Mesodermal cell (in vitro differentiated cells): ENCODE data around the gene KCNK16.
"Not testable (repeated sequence)": the region's sequence is repeated elsewhere in the genome, so short reads cannot be mapped to it uniquely, and the experiment has no call there.

Experiments
- H3K27ac ChIP-seq: 2 replicates; pipeline ENCODE4 v1.7.0; 2013; ENCODE audit warnings: mild to moderate bottlenecking, low read depth, low read length, moderate library complexity; ENCODE audit not compliant: severe bottlenecking
- H3K36me3 ChIP-seq: 2 replicates; pipeline ENCODE4 v1.7.1; 2013; ENCODE audit warnings: mild to moderate bottlenecking, low read length, moderate library complexity; ENCODE audit not compliant: control insufficient read depth, insufficient read depth
- H3K4me1 ChIP-seq: one replicate; pipeline ENCODE4 v1.7.1; 2013; ENCODE audit warnings: mild to moderate bottlenecking, low read length; ENCODE audit not compliant: insufficient read depth, control insufficient read depth, poor library complexity, severe bottlenecking
- H3K4me3 ChIP-seq: 2 replicates; pipeline ENCODE4 v1.7.0; 2013; ENCODE audit warnings: low read length, control low read depth, mild to moderate bottlenecking; ENCODE audit not compliant: insufficient read depth, poor library complexity, severe bottlenecking; ENCODE audit errors: extremely low read depth
- H3K9me3 ChIP-seq: 2 replicates; pipeline ENCODE4 v1.7.1; 2013; ENCODE audit warnings: mild to moderate bottlenecking, low read length, moderate library complexity; ENCODE audit not compliant: control insufficient read depth
- WGBS, 2 experiments: methylation state at CpG; one replicate each; pipeline ENCODE4 v1.1.5; 2013; ENCODE audit warnings: missing lambda C conversion rate in 2 of 2; ENCODE audit not compliant: insufficient coverage in 2 of 2; 5-methylcytosine and 5-hydroxymethylcytosine counted together

KCNK16 gene

GRCh38 chr6:39294133-39294532, 28.4 kb downstream of the KCNK16 start:
- no peak overlapping the region for H3K4me3 ChIP-seq
- H3K27ac ChIP-seq = no peak overlapping the region
- no peaks in the 10 kb centered on the region for H3K36me3 ChIP-seq
- WGBS, 2 experiments = 82 to 90% methylated on average over 2 to 5 of the region's 5 CpGs
- no peaks in the 10 kb centered on the region for H3K9me3 ChIP-seq
- H3K4me1 ChIP-seq = peaks cover 5% of the 10 kb centered on the region

- Histone ChIP-seq H3K9me3 (no peaks in the 10 kb centered on the region), H3K4me1 (peaks cover 5% of the 10 kb centered on the region), H3K4me3 (no peak overlapping the region), H3K36me3 (no peaks in the 10 kb centered on the region), H3K27ac (no peak overlapping the region)
- WGBS, 2 experiments = 92 to 94% methylated on average over 2 to 4 of the region's 6 CpGs
These were observed 29.9 kb downstream of the KCNK16 start for GRCh38 chr6:39292637-39293036.

DNA sequence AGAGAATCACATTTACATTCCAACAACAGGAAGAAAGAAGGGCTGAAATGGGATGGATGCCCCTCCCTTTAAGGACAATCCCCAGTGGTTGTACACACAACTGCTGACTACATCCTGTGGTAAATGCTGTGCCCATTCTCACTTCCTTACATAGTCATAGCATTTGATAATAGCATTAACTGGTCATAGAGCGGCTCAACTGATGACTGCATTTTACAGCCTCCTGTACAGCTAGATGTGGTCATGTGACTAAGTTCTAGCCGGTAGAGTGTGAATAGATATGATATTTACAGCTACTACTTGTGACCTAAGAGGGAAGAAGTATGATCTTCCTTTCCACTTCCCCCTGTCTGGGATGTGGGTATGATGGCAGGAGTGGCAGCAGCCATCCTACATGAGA, 33.0 kb downstream of the KCNK16 start:
- H3K27ac ChIP-seq = no peak overlapping the region
- no peaks in the 10 kb centered on the region for H3K4me1 ChIP-seq
- no peaks in the 10 kb centered on the region for H3K9me3 ChIP-seq
- 100% methylated on average over 1 of the region's 2 CpGs; no CpG with 5 or more reads in 1 of the 2 experiments for WGBS, 2 experiments
- no peak overlapping the region for H3K4me3 ChIP-seq
- no peaks in the 10 kb centered on the region for H3K36me3 ChIP-seq

- Histone ChIP-seq H3K27ac (no peak overlapping the region), H3K4me1 (no peaks in the 10 kb centered on the region), H3K9me3 (no peaks in the 10 kb centered on the region), H3K4me3 (no peak overlapping the region), H3K36me3 (no peaks in the 10 kb centered on the region)
- WGBS, 2 experiments = 96% methylated on average over 3 of the region's 3 CpGs
These were observed 34.9 kb downstream of the KCNK16 start for GRCh38 chr6:39287601-39288000.

GRCh38 chr6:39286596-39286995, 35.9 kb downstream of the KCNK16 start:
- 67 to 80% methylated on average over 2 to 3 of the region's 10 CpGs for WGBS, 2 experiments
- not testable (repeated sequence) for H3K27ac ChIP-seq, H3K36me3 ChIP-seq, H3K4me3 ChIP-seq, H3K4me1 ChIP-seq, H3K9me3 ChIP-seq

DNA sequence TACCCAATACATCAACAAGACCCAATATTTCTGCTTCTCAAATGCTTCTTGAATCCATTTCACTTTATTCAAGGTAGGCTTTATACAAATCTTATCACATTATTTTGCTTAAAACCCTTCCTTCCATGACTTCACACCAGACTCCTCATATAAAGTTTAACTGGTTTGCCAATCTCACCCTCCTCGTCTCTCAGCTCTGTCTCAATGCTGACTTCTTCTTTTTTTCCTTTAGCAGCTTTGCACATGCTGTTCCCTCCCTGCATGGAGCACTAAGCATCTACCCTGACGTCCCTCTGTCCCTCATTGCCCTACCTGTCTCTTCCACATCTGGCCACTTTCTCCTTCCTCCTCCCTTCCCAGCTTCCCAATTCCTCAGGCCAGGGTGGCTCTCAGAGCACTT, 39.7 kb downstream of the KCNK16 start:
- WGBS, 2 experiments = 51 to 67% methylated on average over 2 of the region's 2 CpGs
- H3K4me3 ChIP-seq = no peak overlapping the region
- H3K36me3 ChIP-seq = no peaks in the 10 kb centered on the region
- H3K9me3 ChIP-seq = no peaks in the 10 kb centered on the region
- no peaks in the 10 kb centered on the region for H3K4me1 ChIP-seq
- H3K27ac ChIP-seq = no peak overlapping the region

- no peak overlapping the region for H3K4me3 ChIP-seq
- H3K36me3 ChIP-seq = no peaks in the 10 kb centered on the region
- H3K4me1 ChIP-seq = no peaks in the 10 kb centered on the region
- no peaks in the 10 kb centered on the region for H3K9me3 ChIP-seq
- no peak overlapping the region for H3K27ac ChIP-seq
- WGBS, 2 experiments = 81 to 89% methylated on average over 7 to 9 of the region's 11 CpGs
These were observed 41.1 kb downstream of the KCNK16 start for GRCh38 chr6:39281312-39281980.

DNA sequence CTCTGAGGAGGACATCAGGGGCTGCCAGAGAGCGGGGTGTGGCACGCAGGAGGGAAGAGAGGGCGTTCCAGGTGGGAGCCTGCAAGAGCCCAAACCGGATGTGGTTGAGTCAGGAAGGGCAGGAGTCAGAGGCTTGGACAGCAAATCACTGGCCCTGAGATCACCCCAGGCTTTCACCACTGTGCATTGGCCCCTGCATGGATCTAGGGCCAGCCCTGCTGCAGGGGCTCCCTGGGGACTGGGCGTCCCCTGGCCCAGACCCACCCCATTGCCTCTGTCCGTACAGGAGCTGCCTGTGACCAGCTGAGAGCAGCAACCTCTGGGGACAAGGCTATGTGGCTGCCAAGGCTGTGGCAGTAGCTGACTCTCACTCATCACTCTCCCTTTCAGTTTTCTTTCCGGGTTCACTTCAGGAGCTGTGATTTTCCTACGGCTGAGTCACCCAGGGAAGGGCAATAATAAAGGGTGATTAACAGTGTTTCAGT, 42.2 kb downstream of the KCNK16 start:
- Histone ChIP-seq H3K4me3 (no peak overlapping the region), H3K27ac (no peak overlapping the region), H3K9me3 (no peaks in the 10 kb centered on the region), H3K4me1 (no peaks in the 10 kb centered on the region), H3K36me3 (no peaks in the 10 kb centered on the region)
- 73 to 81% methylated on average over 3 to 6 of the region's 8 CpGs for WGBS, 2 experiments

GRCh38 chr6:39279539-39279938, 43.0 kb downstream of the KCNK16 start:
- 82 to 93% methylated on average over 6 of the region's 6 CpGs for whole genome bisulfite sequencing, 2 experiments
- Histone ChIP-seq H3K9me3 (no peaks in the 10 kb centered on the region), H3K36me3 (no peaks in the 10 kb centered on the region), H3K4me3 (no peak overlapping the region), H3K4me1 (no peaks in the 10 kb centered on the region), H3K27ac (no peak overlapping the region)

GRCh38 chr6:39276379-39276995, 46.0 kb downstream of the KCNK16 start:
- WGBS, 2 experiments = no CpG with 5 or more reads among the region's 3 CpGs
- no peaks in the 10 kb centered on the region for H3K4me1 ChIP-seq

GRCh38 chr6:39274903-39275302, 47.6 kb downstream of the KCNK16 start:
- no peaks in the 10 kb centered on the region for H3K9me3 ChIP-seq
- H3K36me3 ChIP-seq = no peaks in the 10 kb centered on the region
- no peak overlapping the region for H3K27ac ChIP-seq
- no peak overlapping the region for H3K4me3 ChIP-seq
- 79 to 88% methylated on average over 1 to 3 of the region's 3 CpGs for WGBS, 2 experiments
- no peaks in the 10 kb centered on the region for H3K4me1 ChIP-seq

More at GRCh38 chr6:39276379-39276995, 46.0 kb downstream of the KCNK16 start:
- Histone ChIP-seq H3K27ac (no peak overlapping the region), H3K4me3 (no peak overlapping the region), H3K9me3 (no peaks in the 10 kb centered on the region), H3K36me3 (no peaks in the 10 kb centered on the region)
